Breast epithelium (tissue), 4 donors: ENCODE data around the gene ZNF516. TPM values are rescaled to one million over a fixed set of nuclear protein-coding genes. Genes with fewer than 3 reads are reported as not detected.

Source experiments
- DNase-seq, 2 donors: peaks; one replicate each; pipeline ENCODE4 v3.0.0-alpha.2; 2019; ENCODE audit warnings: low spot score in 2 of 2
- H3K27ac ChIP-seq, 2 donors: fragments of 200-600 bp; sonication (generic) in 1 of 2; one replicate each; pipeline ENCODE4 v1.5.1; 2016 to 2019; ENCODE audit warnings: mild to moderate bottlenecking in 1 of 2
- H3K27me3 ChIP-seq, 2 donors: fragments of 200-600 bp; sonication (generic) in 1 of 2; one replicate each; pipeline versions ENCODE4 v1.5.1 to v1.6.0; 2017 to 2019; ENCODE audit warnings: control low read depth in 1 of 2, mild to moderate bottlenecking in 1 of 2
- H3K36me3 ChIP-seq: fragments of 200-600 bp; one replicate; pipeline ENCODE4 v1.5.1; 2019
- H3K4me1 ChIP-seq, 2 donors: fragments of 200-600 bp; sonication (generic); one replicate each; pipeline ENCODE4 v1.5.1; 2016 to 2019; ENCODE audit warnings: control low read depth in 1 of 2
- H3K4me3 ChIP-seq, 3 donors: fragments of 200-600 bp; sonication (generic); 1 replicate in 2 of 3; 2 replicates in 1 of 3; pipeline ENCODE4 v1.5.1; 2016 to 2019; ENCODE audit warnings: mild to moderate bottlenecking in 3 of 3, moderate library complexity in 2 of 3
- H3K9me3 ChIP-seq, 2 donors: fragments of 200-600 bp; sonication (generic) in 1 of 2; one replicate each; pipeline ENCODE4 v1.5.1; 2016 to 2019; ENCODE audit warnings: control low read depth in 1 of 2
- POLR2A ChIP-seq: fragments of 450-650 bp; IDR thresholded peaks from one replicate; pipeline ENCODE4 v1.6.1; 2016; ENCODE audit warnings: antibody characterized with exemption, mild to moderate bottlenecking, moderate library complexity
- POLR2AphosphoS5 ChIP-seq, 3 donors: sonication (generic); formaldehyde crosslinking; IDR thresholded peaks; one replicate each; pipeline ENCODE4 v1.6.1; 2017; ENCODE audit warnings: antibody characterized with exemption in 3 of 3
- intact Hi-C: fragments of 100-400 bp; cut with DNase I; formaldehyde crosslinking; loops from one replicate; pipeline ENCODE4 v1.15.1; 2023; ENCODE audit warnings: low total_unique reads
- total RNA-seq, 3 donors: library from RNA; depleted of rRNA; stranded (reverse); fragments of >200 nt; gene quantifications; one replicate each; pipeline ENCODE4 v1.1.0, GENCODE V29; 2016
- TF ChIP-seq, protein P1 (sequence below), 3 donors: fragments of 450-650 bp; IDR thresholded peaks; one replicate each; pipeline ENCODE4 v1.5.1; 2016 to 2017; ENCODE audit warnings: antibody characterized with exemption in 3 of 3, mild to moderate bottlenecking in 3 of 3, moderate library complexity in 3 of 3

ZNF516 gene
- total RNA-seq, 3 donors from 2014 or later, result 12.0 to 33.4 (median 24.0) TPM

GRCh38 chr18:76430636-76431035, 64.4 kb downstream of the ZNF516 start:
- H3K27ac ChIP-seq, result no peak overlapping the region
- TF ChIP-seq, protein P1, sequence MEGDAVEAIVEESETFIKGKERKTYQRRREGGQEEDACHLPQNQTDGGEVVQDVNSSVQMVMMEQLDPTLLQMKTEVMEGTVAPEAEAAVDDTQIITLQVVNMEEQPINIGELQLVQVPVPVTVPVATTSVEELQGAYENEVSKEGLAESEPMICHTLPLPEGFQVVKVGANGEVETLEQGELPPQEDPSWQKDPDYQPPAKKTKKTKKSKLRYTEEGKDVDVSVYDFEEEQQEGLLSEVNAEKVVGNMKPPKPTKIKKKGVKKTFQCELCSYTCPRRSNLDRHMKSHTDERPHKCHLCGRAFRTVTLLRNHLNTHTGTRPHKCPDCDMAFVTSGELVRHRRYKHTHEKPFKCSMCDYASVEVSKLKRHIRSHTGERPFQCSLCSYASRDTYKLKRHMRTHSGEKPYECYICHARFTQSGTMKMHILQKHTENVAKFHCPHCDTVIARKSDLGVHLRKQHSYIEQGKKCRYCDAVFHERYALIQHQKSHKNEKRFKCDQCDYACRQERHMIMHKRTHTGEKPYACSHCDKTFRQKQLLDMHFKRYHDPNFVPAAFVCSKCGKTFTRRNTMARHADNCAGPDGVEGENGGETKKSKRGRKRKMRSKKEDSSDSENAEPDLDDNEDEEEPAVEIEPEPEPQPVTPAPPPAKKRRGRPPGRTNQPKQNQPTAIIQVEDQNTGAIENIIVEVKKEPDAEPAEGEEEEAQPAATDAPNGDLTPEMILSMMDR (IDR thresholded peaks at IDR 0.05), result no peak
- TF ChIP-seq POLR2AphosphoS5 (IDR thresholded peaks at IDR 0.05) (no peak), POLR2A (no peak)
- no peak overlapping the region for H3K4me3 ChIP-seq
- DNase-seq, result no peak
- intact Hi-C loops, result no loop called here
- H3K27me3 ChIP-seq, result no peaks in the 10 kb centered on the region
- no peaks in the 10 kb centered on the region for H3K36me3 ChIP-seq
- no peaks in the 10 kb centered on the region for H3K4me1 ChIP-seq
- no peaks in the 10 kb centered on the region for H3K9me3 ChIP-seq

- Histone ChIP-seq H3K4me3 (no peak overlapping the region), H3K9me3 (no peaks in the 10 kb centered on the region), H3K4me1 (no peaks in the 10 kb centered on the region), H3K27me3 (no peaks in the 10 kb centered on the region), H3K36me3 (no peaks in the 10 kb centered on the region), H3K27ac (no peak overlapping the region)
- DNase-seq, result no peak
- intact Hi-C loops, result no loop called here
- no peak for TF ChIP-seq POLR2A
- no peak for TF ChIP-seq POLR2AphosphoS5 (IDR thresholded peaks at IDR 0.05)
- TF ChIP-seq, protein P1 (IDR thresholded peaks at IDR 0.05), result no peak
Observed at GRCh38 chr18:76429262-76430126, 65.5 kb downstream of the ZNF516 start.

DNA sequence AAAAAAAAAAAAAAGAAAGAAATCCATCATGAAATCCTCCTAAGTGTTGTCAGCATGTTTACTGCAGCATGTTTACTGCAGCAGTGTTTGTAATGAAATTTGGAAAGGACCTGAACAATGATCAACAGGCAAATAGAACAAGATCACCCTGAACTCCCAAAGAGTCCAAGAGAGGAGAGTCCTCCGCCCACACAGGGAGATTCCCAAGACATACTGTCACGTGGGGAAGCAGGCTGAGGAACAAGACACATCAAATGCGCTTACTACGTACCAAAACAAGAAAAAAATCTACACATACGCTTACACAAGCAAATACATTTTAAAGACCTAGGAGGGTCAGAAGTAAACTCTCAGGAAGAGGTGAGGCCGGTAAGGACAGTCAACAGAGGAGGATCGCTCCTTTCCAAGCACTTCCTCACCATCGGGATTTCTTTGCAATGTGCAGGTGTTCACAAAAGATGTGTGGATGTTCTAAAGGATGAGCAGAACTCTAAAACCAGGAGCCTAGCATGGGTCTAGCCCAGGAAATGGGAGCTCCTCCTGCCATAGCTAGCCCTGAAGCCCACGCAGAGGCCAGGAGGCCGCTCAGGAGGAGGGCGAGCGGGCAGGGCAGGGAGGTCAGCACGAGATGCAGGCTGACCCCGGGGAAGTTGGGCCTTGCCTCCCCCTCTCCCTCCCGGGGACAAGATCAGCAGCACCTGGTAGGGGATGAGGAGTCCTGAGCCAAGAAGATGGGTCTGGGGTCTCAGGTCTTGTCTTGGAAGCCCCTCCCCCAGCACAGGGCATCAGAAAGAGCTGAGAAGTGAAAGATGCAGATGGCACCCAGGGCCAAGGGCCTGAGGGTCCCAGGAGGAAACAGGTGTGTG, 66.4 kb downstream of the ZNF516 start:
- no peaks in the 10 kb centered on the region for H3K27me3 ChIP-seq
- TF ChIP-seq POLR2AphosphoS5 (IDR thresholded peaks at IDR 0.05) (no peak), POLR2A (no peak)
- TF ChIP-seq, protein P1 (IDR thresholded peaks at IDR 0.05), result no peak
- H3K27ac ChIP-seq, result no peak overlapping the region
- H3K36me3 ChIP-seq, result no peaks in the 10 kb centered on the region
- no peak for DNase-seq
- H3K4me1 ChIP-seq, result no peaks in the 10 kb centered on the region
- intact Hi-C loops, result no loop called here
- H3K9me3 ChIP-seq, result no peaks in the 10 kb centered on the region
- H3K4me3 ChIP-seq, result no peak overlapping the region

- peaks cover 0 to 5% of the 10 kb centered on the region in 2 donors for H3K4me1 ChIP-seq
- TF ChIP-seq POLR2A, result no peak
- TF ChIP-seq, protein P1 (IDR thresholded peaks at IDR 0.05), result peak in 1 of 3 donors; percentile 39
- intact Hi-C loops, result no loop called here
- H3K27me3 ChIP-seq, result no peaks in the 10 kb centered on the region
- H3K27ac ChIP-seq, result no peak overlapping the region
- no peaks in the 10 kb centered on the region for H3K9me3 ChIP-seq
- no peaks in the 10 kb centered on the region for H3K36me3 ChIP-seq
- DNase-seq, result no peak
- no peak overlapping the region for H3K4me3 ChIP-seq
Observed at GRCh38 chr18:76426737-76427305, 68.2 kb downstream of the ZNF516 start.
